Measurements from ENCODE around the gene SULF2.

SULF2 gene

DNA sequence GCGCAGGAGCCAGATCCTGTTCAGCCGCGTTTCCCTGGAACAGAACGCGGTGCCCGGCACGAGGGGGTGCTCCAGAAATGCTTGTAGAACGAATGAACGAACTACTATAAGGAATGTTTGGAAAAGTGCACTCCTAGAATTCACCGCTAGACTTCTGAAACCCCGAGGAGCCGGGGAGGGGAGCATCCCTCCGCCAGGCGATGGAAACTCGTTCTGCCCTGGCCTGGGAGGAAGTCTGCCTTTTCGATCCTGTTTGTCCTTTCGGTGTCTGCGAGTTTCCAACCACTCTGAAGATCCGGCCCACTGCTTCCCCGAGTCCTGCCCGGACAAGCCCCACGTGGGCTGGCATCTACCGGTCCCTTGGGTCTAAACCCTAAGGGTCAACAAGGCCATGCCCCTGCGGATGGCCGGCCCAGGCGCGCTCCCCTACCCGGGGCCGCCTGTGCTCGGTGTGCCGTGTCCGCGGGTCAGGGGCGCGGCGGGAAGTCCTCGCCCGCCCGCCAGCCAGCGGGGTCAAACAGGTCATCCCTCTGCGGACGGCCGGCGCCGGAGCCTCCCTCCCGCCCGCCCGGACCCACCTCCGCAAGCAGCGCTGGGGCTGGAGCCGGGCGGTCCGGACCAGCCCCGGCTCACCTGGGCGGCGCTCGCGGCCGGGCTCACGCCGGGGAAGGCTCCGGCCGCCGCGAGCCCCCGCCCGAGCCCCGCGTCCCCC, 526 bp downstream of the SULF2 start:
- Histone ChIP-seq H3K36me3 (no peaks in the 10 kb centered on the region; the same call in 1 of the 2 replicates), H3K4me3 (ENCODE audit: low read depth, low read length) (peak overlapping the region; percentile 92), H3K9me3 (no peaks in the 10 kb centered on the region), H3K4me1 (peaks cover 25% of the 10 kb centered on the region), H3K27me3 (no peaks in the 10 kb centered on the region)
- peak; percentile 59 for DNase-seq
- TF ChIP-seq CTCF (IDR thresholded peaks at IDR 0.05; ENCODE audit: low read depth, low read length): peak; percentile 42; the same call in 1 of the 2 replicates

GRCh38 chr20:47783828-47784598, 1.3 kb downstream of the SULF2 start:
- Histone ChIP-seq H3K9me3 (no peaks in the 10 kb centered on the region), H3K4me3 (ENCODE audit: low read depth, low read length) (peak overlapping the region; percentile 92)
- no peak for DNase-seq

DNA sequence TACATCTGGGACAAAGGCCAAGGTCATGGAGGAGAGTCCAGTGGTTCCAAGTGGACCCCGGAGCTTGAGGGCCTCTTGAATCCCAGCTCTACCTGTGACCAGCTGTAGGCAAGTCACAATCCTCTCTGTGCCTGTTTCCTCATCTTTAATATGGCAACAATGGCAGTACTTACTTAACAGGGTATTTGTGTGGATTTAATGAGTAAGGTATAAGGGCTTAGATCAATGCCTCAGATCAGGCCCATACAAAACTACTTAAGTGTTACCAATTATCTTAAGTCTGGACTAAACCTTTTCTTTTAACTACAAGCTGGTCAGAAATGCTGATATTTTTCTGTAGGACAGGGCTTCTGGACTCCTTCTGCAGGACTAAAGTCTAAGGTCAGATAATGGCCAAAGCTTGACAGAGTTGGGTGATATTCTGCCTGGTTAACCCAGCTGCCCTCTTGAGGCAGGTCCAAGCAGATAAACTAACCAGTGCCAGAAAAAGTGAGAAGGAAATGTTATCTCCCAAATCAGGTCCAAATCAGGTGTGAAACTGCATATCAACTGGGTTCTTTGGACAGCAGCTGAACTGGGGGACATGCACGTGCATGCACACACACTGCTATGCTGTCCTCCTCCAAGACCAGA, 2.2 kb downstream of the SULF2 start:
- Histone ChIP-seq H3K4me3 (ENCODE audit: low read depth, low read length) (peak overlapping the region; percentile 92; the same call in 1 of the 2 replicates), H3K27me3 (no peaks in the 10 kb centered on the region), H3K4me1 (peaks cover 10% of the 10 kb centered on the region), H3K9me3 (no peaks in the 10 kb centered on the region), H3K36me3 (no peaks in the 10 kb centered on the region; the same call in 1 of the 2 replicates)
- TF ChIP-seq CTCF (IDR thresholded peaks at IDR 0.05; ENCODE audit: low read depth, low read length): peak; percentile 19; the same call in 1 of the 2 replicates
- no peak for DNase-seq

More at GRCh38 chr20:47783828-47784598, 1.3 kb downstream of the SULF2 start:
- no peaks in the 10 kb centered on the region for H3K27me3 ChIP-seq
- H3K36me3 ChIP-seq: no peaks in the 10 kb centered on the region; the same call in 1 of the 2 replicates
- peak; percentile 5; the same call in 1 of the 2 replicates for TF ChIP-seq CTCF (IDR thresholded peaks at IDR 0.05; ENCODE audit: low read depth, low read length)
- peaks cover 17% of the 10 kb centered on the region for H3K4me1 ChIP-seq

DNA sequence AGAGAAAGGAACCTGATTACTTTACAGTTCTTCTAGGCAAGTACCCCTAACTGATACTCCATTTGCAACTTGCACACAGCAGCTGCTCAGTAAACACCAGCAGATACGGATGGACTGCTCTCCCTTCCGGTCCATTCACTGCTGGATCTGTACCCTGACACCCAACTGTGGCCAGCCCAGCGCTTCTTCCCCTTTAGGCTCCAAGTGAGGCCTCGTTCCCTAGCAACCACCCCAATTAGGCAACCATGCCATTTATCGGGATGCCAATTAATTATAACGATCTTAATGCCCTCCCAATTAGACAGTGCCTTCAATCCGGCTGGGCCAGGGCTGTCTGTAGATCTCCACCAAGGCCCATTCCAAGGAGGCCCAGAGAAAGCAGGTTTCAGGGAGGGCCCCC, 3.2 kb downstream of the SULF2 start:
- TF ChIP-seq CTCF (IDR thresholded peaks at IDR 0.05; ENCODE audit: low read depth, low read length): no peak
- peaks cover 10% of the 10 kb centered on the region for H3K4me1 ChIP-seq
- no peaks in the 10 kb centered on the region for H3K9me3 ChIP-seq
- H3K27me3 ChIP-seq: no peaks in the 10 kb centered on the region
- H3K4me3 ChIP-seq (ENCODE audit: low read depth, low read length): no peak overlapping the region
- H3K36me3 ChIP-seq: no peaks in the 10 kb centered on the region; the same call in 1 of the 2 replicates
- no peak for DNase-seq

DNA sequence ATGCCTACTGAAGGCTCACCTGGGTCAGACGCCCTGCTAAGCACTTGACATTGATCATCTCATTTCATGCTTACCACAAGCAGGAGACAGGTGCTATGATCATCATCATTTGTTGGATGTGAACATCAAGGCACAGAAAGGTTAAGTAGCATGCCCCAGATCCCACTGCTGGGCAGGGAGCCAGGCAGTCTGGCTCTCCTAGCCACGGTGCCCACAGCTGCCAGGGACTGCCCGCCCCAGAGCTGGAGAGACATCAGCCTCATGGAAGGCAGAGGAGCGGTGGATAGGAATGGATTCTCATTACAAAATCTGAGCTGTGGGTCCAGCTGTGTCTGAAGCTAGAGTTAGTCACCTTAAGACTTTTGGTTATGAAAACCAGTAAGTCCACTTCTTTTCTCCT, 3.6 kb downstream of the SULF2 start:
- no peaks in the 10 kb centered on the region for H3K27me3 ChIP-seq
- peaks cover 10% of the 10 kb centered on the region for H3K4me1 ChIP-seq
- no peak for TF ChIP-seq CTCF (IDR thresholded peaks at IDR 0.05; ENCODE audit: low read depth, low read length)
- no peaks in the 10 kb centered on the region for H3K9me3 ChIP-seq
- H3K4me3 ChIP-seq (ENCODE audit: low read depth, low read length): no peak overlapping the region
- DNase-seq: no peak
- no peaks in the 10 kb centered on the region; the same call in 1 of the 2 replicates for H3K36me3 ChIP-seq

Measured in BE2C (cell line).